Measurements from ENCODE around the gene MAPK14.

MAPK14 gene

DNA sequence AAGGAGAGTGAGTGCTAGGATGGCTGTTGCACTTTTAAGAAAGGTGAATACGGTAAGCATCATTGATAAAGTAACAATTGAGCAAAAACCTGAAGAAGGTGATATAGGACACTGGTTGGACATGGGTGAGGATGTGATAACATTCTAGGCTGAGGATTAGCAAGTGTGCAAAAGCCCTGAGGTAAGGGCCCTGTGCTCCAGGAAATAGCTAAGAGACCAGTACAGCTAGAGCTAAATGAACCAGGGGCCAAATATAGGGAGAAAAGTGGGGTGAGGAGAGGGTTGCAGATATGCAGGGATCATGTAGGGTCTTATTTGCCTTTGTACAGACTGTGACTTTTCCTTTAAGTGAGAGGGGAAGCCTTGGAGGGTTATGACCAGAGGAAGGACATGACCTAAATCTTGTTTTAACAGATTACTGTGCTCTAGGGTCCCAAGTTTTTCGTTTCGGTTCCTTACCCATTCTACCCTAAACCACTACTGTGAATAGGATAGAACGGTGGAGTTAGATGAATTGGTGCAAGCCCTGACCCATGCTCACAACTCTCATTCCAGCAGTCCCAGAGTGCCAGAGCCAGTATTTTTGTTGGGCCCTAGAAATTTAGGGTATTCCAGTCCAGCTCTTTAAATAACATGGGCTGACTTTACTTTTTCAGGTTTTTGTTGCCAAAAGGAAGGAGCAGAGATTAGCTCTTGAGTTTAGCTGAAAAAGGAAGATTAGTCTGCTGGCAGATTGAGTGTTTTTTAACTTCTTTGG is 10.7 kb downstream of the MAPK14 start:
- DNase-seq = no peak

DNA sequence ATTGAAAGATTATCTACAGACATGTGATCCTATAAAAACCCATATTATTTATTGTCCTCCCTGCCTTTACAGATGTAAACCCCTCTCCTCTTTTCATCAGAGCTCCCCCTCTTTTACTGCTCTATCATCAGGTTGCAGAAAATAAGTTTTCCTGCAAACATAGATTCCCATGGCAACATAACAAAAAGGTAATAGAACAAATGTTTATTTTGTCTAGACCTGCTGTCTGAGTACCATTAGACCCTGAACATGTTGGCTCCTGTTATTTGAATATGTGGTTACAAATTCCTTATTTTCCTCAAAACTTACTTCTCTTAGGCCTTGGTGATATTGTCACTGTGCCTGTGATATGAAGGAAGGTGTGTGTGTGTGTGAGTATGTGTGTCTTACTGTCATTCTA is 11.5 kb downstream of the MAPK14 start:
- no peak for DNase-seq

DNA sequence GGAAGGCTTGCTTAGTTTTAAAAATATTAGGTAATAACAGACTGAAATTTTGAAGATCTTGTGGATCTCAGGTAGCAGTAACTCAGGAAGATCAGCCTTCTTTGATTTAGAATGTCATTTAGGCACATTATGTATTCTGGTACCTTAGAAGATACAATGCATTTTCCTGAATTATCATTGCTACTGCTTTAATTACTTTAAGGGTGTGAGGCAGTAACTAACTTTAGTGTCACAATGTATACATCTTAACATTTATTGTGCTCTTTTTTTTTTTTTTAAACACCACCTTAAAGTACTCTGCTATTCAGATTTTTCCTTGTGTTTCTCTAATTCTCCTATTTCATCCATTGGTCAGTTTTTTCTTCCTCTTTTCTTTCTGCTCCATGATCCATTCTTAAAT is 13.3 kb downstream of the MAPK14 start:
- DNase-seq = no peak

DNA sequence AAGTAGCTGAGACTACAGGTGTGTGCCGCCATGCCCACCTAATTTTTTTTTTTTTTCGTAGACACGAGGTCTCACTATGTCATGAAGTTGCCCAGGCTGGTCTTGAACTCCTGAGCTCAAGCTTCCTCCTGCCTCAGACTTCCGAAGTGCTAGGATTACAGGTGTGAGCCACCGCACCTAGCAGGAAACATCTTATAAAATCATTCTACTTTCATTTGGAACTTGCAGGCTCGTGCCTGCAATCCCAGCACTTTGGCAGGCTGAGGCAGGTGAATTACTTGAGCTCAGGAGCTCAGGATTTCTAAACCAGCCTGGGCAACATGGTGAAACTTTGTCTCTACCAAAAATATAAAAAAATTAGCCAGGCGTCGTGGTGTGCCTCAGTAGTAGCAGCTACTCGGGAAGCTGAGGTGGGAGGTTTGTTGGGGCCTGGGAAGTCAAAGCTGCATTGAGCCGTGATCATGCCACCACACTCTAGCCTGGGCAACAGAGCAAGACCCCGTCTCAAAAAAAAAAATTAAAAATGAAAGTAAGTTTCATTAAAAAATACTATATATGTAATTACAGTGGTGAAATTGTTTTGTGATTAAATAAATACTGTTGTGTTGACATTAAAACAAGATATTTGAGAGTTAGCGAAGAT is 15.1 kb downstream of the MAPK14 start:
- no peak for DNase-seq

DNA sequence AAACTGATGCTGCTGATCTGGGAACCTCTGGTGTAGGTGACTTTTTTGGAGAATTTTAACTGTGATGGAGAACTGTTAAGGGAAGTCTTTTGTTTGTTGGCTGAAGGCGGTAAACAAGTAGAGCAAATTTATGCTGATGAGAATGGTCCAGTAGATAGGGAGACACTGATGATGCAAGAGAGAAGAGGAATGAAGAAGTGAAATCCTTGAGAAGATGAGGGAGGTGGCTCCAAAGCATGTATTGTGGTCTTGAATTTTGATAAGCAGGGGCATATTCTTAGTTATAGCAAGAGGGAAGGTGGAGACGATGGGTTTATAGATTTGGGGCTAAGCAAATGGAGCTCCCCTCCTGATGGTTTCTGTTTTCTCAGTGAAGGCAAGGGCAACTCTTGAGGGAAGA is 22.0 kb downstream of the MAPK14 start:
- DNase-seq = no peak

DNA sequence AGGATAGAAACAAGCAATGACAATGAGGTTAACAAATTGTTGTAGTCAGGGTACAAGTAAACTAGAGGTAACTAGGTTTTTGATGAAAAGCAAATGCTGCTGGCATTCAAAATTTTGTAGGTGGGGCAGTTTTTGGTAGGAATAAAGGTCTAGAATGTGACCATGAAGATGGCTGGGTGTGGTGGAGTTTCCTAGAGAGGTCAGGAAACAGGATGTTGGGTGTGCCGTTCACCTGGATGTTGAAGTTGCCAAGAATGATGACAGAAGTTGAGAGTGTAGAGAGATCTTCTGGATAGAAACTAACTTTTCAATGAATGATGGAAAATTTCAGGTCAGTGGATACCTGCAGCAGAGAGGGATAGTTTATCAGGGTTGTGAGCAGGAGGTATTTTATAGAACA is 22.7 kb downstream of the MAPK14 start:
- DNase-seq = no peak

DNA sequence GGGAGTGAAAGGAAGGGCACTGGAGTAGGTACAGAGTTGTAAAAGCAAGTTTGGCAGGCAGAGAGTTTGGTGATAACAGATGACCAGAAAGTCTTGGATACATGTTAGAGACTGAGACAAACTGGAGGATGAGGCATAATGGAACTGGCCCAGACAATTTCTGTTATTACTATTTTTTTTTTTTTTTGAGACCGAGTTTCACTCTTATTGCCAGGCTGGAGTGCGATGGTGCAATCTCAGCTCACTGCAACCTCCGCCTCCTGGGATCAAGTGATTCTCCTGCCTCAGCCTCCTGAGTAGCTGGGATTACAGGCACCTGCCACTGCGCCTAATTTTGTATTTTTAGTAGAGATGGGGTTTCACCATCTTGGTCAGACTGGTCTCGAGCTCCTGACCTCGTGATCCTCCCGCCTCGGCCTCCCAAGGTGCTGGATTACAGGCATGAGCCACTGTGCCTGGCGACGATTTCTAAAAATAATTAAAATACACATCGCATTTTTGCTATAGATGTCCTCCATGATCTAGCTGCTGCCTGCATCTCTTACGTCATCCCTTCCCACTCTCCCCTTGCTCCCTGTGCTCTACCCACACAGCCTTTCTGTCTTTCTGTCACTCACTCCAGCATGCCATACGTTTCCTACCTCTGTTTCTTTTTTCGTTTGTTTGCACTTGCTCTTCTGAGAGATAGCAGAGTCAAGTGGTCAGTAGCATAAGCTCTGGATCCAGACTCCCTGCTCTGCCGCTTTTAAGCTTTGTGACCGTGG is 23.5 kb downstream of the MAPK14 start:
- DNase-seq = no peak

DNA sequence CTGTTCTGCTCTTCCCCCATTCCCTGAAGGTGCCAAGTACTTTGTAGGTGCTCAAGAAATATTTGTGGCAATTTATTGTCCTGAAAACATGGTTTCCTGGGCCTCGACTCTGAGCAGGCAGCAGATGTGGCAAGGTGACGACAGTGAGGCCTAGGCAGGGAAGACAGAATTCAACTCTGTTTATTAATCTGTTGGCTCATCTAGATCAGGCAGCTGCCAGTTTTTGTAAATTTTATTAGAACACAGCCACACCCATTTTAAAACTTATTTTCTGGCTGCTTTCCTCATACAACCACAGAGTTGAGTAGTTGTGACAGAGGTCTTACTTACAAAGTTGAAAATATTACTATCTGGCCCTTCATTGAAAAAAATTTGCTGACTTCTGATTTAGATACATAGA is 24.5 kb downstream of the MAPK14 start:
- no peak for DNase-seq

DNA sequence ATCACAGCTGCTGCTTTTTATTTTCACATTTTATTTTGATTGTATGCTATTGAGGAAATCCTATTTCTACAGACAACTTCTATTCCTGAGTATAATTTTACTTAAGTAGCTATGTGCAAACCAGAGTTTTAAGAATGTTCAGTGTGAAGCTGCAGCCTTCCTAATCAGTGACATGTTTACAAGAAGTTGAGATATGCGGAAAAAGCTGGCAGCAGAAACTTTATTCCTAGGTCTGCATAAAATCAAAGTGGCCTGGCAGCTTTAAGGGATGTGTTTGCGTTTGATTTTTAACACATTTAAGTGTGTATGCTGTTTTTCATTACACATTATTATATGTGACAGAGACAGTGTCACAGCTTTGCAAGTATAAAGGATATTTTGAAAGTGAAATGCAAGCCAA is 26.3 kb downstream of the MAPK14 start:
- no peak for DNase-seq

DNA sequence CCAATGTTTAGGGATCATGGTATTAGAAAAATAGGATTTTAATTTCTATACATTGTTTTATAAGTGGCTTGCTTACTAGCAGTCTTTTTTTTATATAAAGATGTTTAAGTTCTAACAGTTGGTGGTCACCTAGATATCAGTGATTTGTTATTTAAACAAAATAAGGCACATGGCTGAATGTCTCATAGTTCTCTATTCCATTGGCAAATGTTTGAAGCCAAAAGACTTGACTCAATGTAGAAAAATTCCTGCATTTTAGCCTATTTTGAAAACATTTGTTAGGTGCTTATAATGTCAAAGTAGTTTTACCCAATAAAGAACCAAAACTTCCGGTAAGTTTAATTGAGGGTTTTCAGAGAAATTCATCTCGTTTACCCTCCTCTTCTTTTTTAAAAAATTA is 26.8 kb downstream of the MAPK14 start:
- DNase-seq = no peak

DNA sequence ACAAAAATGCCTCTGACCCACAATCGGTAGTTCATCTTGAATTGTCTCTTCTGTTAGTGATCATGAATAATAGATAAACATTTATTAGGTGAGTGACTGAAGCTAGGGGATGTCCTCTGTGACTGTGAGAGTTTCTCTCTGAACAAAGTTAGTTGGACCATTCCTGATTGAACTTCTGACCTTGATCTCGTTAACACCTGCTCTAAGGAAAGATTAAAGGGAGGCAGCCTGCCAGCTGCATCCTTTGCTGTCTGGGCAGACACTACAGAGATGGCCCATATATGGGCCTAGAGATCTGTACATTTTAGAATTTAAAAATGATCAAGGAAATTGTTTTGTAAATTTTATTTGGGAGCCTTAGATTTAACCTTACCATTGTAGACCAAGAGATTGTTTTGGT is 27.3 kb downstream of the MAPK14 start:
- no peak for DNase-seq

DNA sequence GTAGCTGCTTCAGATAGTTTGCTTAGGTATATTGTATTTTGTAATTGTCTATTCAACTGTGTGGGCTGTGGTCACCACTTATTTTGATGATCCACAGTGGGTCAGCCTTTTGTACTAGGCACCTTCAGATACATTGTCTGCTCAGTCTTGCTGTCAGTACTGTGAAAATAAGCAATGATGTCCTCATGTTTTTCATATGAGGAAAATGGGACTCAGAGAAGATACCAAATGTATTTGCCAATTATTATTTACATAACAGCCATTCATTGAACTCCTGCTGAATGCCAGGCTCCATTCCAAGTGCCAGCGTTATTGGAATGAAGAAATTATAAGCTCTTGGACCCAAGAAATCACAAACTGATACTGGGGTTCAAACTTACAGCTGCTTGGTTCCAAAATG is 28.6 kb downstream of the MAPK14 start:
- DNase-seq = no peak

DNA sequence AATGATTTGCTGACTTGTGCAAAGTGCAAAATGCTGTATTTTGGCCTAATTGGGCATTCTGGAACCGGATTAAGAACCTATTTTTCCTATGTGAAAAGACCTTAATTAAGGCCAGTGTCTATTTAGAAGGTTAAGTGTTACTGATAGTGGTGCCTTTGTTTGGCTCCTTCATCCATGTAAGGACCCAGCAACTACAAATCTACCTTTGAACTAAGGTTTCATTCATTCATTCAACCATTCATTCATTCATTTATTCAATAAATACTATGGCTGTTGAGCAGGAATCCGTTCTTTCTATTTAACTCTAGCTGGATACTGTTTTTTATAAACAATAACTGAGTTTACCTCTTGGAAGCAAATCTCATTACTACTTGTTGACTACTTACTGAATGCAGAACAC is 33.6 kb downstream of the MAPK14 start:
- no peak for DNase-seq

DNA sequence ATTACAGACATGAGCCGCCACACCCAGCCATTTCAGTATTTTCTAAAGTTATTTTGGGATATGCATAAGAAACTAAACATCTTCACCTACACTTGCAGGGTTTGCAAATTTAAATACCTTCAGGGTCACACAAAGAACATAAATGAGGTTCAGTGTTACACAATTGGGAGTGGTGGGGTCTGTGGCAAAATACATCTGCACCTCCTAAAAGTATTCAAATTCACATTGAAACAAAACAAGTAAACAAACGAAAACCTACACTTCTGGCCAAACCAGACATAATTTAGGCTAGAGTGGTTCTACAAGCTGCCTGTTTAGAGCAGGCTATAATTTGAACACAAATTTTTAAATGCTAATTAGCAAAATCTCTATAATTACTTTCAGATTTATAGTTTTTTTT is 34.6 kb downstream of the MAPK14 start:
- DNase-seq = no peak

DNA sequence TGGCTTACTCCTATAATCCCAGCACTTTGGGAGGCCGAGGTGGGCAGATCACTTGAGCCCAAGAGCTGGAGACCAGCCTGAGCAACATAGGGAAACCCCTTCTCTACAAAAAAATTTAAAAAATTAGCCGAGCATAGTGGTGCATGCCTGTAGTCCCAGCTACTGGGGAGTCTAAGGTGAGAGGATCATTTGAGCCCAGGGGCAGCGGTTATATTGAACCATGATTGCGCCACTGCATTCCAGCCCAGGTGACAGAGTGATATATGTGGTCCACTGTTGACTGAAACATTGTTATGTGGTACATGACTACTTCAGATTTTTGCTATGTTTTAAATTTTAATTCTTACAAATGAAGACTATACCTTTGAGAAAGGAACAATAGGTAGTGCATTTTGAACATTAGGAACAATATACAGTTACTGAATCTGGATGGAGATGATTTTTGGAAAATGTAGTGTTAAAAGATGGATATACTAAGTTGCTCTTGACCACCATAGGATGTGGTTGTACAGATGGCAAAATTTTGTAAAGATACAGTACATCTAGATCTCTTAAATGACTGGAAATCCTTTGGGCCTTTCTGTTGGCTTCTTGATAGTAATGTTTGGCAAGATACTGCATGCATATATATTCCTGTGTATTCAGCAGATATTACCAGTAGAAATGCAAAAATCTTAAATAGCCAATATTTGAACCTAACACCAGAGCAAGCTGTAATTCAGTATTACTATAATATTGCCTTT is 35.9 kb downstream of the MAPK14 start:
- no peak for DNase-seq

DNA sequence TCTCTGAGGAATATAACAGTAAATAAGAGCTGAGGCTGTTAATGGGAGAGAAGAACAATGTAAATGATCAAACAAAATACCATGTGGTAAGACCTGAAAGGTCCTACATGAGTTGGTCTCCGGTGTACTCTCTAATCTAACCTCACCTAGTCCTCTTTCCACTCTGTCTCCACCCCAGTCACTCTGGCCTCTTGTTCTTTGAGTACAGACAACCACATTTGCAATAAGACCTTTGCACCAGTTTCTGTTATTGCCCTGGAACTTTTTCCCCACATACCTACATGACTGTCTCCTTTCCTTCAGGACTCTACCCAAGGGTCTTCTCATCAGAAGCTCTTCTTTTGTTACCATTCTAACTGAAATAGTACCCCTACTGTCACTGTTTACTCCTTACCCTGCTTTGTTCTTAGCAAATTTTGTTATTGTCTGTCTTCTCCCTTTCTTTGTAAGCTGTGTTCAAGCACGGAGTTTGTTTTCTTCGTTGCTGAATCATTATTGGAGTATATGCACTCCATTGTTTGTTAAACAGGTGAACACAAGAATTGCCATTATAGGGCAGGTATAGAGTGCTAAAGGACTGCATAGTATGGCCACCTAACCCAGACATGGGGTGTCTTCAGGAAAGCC is 37.3 kb downstream of the MAPK14 start:
- DNase-seq = no peak

DNA sequence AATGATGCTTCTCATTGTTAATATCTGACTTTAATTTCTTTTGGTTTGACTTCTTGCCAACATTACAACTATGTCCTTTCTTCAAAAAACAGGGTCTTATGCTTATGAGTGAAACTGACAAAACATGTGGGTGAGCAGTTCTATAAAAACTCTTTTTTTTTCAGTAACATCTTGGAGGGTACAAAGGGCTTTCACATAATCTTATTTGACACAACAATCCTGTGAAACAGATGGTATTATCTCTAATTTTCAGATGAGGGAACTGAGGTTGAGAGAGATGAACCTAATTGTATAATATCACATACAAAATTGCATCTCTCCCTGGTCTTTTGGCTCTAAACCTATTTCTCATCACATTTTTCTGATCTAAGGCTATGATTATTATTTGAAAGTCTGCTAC is 38.3 kb downstream of the MAPK14 start:
- DNase-seq = no peak

DNA sequence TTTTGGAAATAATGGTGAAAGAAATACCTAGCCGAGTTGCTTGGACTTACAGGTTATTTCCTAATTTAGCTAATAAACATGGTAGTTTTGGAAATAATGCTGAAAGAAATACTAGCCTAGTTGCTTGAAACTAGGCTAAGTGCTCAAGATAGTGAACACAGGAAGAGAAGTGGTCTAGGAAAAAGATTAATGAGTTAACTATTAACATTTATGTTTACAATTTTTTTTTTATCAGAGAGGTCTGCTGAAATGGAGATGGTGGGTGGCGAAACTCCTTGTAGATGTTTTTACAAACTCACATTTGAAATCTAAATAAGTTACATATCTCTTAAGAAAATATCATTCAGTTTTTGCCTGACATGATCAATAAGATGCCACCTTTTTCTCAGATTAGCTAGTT is 39.2 kb downstream of the MAPK14 start:
- DNase-seq = no peak

DNA sequence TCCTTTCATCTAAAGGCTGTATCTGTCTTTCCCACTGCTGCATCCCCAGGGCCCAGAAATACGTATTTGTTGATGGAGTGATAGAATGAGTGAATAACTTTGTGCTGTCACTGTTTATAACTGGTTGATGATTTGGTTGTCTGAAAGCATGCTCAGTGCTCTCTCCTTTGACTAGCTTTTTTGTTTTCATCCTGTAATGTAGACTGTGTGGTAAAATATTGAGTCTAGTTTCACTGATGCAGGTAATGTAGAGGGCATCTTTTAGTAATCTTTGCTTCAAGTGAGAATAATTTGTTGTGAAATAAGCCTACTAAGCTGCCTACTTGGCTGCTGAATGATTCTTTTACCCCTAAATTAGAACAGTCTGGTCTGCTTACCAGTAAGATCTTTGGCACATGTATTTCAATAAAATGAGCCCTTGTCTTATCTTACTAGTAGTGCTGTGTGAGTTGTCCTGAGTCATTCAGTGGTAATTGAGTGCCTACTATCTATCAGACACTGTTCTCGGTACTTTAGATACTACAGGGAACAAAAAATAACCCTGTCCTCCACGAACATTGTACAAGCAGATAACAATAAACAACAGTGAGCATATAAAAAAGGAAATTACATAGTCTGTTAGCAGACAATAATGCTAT is 39.9 kb downstream of the MAPK14 start:
- no peak for DNase-seq

DNA sequence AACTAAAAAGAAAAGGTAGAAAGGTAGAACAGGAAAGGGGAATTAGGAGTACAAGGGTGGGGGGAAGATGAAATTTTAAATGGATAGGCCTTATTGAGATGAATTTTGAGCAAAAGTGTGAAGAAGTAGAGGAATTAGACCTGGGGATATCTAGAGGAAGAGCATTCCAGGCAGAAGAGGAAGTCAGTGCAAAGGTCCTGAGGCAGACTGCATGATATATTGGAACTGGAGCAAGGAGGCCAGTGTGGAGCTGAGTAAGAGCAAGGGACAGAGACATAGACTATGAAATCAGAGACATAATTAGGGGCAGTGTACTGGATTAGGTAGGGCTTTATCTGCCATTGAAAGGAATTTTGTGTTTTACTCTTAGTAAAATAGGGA is 40.4 kb downstream of the MAPK14 start:
- no peak for DNase-seq

DNA sequence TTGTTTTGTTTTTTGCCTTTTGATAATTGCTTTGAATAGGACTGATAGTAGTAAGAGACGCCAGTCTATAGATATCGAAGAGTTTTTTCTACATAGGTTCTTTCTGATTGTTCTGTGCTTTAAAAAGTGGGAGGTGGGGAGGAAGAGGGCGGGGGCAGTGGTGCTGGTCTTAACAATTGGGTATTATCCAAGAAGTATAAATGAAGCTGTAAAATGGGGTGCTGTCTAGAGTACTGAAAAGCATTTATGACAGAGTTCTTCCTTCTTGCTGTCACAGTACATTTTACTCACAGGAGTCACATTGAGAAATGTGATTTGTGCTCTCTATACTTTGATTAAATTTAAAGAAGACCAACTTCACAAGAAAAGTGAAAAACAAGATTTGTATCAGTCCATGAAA is 41.0 kb downstream of the MAPK14 start:
- no peak for DNase-seq

DNA sequence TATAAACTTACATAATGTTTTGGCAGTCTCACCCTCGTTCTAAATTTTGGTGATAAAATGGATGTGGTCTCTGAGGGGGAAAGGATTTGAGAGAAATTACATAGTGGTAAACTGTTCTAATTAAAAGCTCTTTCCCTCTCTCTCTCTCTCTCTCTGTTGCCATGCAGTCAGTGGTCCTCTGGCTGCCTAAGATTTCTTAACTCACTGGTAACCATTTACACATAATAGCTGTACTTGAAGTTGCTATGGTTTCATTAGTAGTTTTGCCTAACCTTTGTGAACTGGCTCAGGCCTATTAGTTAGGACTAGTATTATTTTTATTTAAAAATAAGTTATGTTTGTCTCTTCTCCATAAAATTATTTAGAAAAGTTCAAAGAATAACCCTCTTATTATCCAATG is 42.0 kb downstream of the MAPK14 start:
- DNase-seq = no peak

DNA sequence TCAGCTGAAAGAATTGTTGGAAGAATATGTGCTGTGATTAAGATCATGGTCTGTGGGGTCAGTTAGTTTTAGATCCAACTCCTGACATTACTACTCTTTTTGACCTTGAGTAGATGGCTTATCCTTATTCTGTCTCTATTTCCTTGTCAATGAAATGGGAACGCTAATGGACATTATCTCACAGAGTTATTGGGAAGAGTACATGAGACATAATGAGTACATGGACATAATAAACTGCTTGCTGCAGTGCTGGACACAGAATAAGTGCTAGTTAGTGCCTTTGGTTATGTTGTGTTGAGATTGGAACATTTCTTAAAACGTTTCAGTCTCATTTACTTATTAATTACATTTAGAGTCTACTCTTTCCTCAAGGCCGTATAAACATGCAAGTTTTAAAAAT is 42.6 kb downstream of the MAPK14 start:
- no peak for DNase-seq

Measured in 8988T (cell line).